GM21423 (cell line): ENCODE data around the gene DSCAML1.
A peak's percentile ranks its signal among the peaks of the same experiment; 100 is the strongest.

ENCODE experiments used
- ATAC-seq: cut with Tn5 transposase; IDR thresholded peaks from one replicate; pipeline ENCODE4 v1.9.1; 2021; ENCODE audit warnings: mild to moderate bottlenecking, moderate library complexity; ENCODE audit not compliant: unreplicated experiment

DSCAML1 gene

DNA sequence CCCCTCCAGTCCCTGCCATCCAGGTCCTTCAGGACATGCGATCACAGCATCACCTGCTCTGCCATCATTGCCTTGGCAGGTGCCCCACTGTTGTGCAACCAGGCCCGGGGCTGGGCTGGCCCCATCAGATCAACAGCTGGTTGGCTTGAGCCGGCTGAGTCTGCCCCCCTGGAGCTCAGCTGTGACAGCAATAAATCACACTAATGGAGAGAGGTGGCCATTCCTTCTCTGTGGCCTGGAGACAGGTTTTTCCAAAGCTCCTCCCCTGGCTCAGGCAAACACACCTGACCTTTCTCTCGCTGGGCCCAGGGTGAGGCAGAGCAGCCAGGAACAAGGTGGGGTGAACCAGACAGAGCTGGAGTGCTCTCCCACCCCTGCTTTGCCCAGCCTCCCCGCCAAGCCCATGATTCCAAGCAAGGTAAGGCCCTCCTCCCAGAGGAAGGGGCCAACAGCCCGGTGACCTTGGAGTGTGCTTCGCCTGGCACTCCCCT lies 36.4 kb upstream of the DSCAML1 start:
- ATAC-seq, result no peak

GRCh38 chr11:117832511-117832910 lies 35.5 kb upstream of the DSCAML1 start:
- no peak for ATAC-seq

GRCh38 chr11:117831661-117832415 lies 34.8 kb upstream of the DSCAML1 start:
- ATAC-seq, result no peak

GRCh38 chr11:117830674-117831351 lies 33.8 kb upstream of the DSCAML1 start:
- no peak for ATAC-seq

DNA sequence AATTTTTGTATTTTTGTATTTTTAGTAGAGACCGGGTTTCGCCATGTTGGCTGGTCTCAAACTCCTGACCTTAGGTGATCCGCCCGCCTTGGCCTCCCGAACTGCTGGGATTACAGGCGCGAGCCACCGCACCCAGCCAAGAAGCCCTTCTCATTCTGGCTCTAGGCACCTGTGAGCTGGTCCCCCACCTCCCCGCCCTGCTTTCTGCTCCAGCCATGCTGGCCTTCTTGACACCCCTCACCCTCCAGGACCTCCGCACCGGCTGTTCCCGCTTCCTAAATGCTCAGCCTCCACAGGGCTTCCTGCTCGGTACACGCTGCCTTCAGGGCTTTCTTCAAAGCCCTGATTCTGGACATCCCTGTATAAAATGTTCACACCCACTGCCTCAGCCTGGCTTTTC lies 33.1 kb upstream of the DSCAML1 start:
- ATAC-seq, result no peak

- no peak for ATAC-seq
These were observed 32.3 kb upstream of the DSCAML1 start for GRCh38 chr11:117829369-117829725.

GRCh38 chr11:117828611-117829368 lies 31.8 kb upstream of the DSCAML1 start:
- peak; percentile 57 for ATAC-seq

GRCh38 chr11:117827521-117828511 lies 30.8 kb upstream of the DSCAML1 start:
- peak; percentile 9 for ATAC-seq

DNA sequence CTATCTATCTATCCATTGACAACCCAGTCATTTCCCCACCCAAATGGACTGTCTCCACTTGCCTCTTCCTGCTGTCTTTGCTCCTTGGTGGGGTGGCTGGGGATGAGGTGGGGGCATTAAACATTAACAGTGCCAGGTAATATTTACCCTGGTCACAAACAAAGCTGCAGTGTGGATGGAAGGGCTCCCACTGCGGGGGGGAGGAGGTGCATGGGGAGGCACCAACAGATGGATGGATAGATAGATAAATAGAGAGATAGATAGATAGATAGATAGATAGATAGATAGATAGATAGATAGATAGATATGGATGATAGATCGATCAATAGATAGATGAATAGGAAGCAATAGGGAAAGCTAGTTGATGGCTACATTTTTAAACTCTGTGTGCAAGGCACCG lies 29.8 kb upstream of the DSCAML1 start:
- no peak for ATAC-seq

GRCh38 chr11:117826190-117826570 lies 29.2 kb upstream of the DSCAML1 start:
- no peak for ATAC-seq

DNA sequence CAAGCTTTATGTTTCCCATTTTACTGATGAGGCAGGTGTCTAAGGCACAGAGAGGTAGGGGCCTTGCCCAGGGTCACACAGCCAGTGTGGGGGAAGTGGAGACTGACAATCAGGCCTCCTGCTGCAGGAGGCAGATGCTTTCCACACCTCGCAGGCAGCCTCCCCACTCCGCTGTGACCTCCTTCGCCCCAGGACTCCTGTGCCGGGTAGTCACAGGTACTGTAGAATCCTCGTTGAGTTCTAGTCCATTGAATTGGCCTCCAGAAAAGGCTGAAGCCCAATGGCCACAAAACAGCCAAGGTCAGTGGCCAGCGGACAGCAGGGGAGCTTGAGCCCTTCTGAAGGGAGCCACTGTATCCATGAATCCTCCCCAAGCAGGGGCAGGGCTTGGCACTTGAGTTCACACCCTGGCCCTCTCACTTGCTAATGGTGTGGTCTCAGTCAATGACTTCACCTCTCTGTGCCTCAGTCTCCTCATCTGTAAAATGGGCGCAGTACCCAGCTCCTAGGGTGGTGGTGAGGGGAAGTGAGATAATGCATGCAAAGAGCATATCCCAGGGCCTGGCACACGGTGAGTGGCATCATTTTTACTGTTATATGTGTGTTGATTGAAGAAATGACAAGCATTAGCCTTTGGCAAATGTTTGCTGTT lies 28.6 kb upstream of the DSCAML1 start:
- no peak for ATAC-seq

- ATAC-seq, result no peak
These were observed 27.8 kb upstream of the DSCAML1 start, which contains the start of gene FXYD2 for GRCh38 chr11:117824571-117825537. FXYD2 (minus strand) TSS chr11:117824744; CDS start chr11:117824678, 66 bp downstream.

GRCh38 chr11:117823946-117824420 lies 27.0 kb upstream of the DSCAML1 start:
- ATAC-seq, result no peak

DNA sequence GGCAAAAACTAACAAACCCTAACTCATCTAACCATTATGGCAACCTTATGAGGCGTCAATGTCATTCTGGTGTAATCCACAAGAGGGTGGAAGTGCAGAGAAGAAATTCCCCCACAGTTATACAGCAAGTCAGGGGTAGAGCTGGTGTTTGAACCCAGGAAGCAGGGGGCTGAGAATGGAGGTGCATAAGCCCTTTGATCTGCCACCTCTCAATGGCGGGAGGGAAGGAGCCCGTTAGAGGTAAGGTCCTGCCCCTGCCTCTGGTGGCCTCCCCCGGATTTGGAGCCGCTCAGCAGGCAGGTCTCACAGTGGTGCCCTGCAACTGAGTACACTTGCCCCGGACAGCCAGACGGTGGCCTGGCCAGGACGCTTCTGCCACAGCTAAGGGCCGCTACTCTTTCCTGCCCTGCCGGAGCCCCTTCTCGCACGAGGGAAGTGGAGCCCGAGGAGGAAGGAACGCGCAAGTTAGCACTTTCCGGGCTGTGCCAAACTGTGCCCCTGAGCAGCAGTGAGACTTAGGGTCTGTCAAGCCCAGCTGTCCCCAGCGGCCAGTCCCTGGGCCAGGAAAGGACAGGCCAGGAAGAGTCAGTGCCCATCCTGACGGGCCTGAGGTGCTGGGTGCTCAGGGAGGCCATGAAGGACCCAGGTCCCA lies 26.4 kb upstream of the DSCAML1 start:
- ATAC-seq, result no peak

- ATAC-seq, result no peak
These were observed 25.3 kb upstream of the DSCAML1 start for GRCh38 chr11:117822074-117823033.

DNA sequence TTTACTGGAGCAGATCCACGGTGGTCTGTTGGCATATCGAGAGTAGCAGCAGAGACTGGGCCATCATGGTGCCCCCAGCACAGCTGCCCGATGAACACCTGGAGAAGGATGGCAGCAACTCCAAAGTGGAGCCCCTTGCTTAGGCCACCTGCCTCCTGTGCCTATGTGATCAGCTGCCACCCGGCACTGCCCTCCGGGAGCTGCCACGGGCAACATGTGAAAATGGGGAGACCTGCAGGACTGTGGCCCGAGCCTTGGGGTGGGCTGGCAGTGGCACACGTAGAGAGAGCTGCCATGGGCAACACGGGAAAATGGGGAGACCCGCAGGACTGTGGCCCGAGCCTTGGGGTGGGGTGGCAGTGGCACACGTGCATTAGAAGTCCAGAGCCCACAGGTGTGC lies 24.4 kb upstream of the DSCAML1 start:
- no peak for ATAC-seq

DNA sequence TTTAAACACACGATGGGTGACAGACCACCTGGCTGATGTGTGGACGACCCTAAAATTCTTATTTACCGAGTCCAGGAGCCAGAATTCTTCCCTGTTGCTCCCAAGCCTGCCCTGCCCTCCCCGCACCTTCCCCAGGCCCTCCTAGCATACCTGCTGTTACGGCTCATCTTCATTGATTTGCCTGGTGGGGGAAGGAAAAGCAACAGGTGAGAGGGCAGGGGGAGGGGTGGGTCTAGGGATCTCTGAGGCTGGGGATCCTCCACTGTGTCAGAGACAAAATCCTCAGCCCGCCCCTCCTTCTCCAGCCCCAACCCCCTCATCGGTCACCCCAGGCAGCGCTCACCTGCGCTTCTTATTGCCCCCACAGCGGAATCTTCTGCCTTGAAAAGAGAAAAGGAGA lies 23.5 kb upstream of the DSCAML1 start:
- ATAC-seq, result no peak
